GM19395 (cell line): Measurements from ENCODE around the gene TENM3.

Experiments used
- ATAC-seq: cut with Tn5 transposase; IDR thresholded peaks from one replicate; pipeline ENCODE4 v1.9.1; 2021; ENCODE audit warnings: mild to moderate bottlenecking, moderate library complexity; ENCODE audit not compliant: unreplicated experiment

Gene TENM3

DNA sequence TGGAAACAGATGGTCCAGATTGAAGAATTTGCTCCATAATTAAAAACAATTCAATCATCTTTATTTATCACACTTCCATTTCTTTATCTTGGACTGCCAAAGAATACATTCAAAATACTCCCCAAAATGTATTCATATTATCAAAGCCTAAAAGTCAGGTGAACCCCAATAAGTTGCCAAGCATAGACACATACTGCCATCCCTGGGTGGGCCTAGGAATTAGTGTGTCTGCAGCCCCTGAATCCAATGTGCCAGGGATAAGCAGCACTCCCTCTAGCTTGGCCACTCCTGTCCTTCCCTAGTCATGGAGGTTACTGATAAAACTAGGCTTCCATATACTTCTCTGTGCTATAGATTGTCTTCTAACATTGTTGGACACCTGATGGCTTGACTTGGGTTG, 199.9 kb downstream of the TENM3 start:
- ATAC-seq: no peak

DNA sequence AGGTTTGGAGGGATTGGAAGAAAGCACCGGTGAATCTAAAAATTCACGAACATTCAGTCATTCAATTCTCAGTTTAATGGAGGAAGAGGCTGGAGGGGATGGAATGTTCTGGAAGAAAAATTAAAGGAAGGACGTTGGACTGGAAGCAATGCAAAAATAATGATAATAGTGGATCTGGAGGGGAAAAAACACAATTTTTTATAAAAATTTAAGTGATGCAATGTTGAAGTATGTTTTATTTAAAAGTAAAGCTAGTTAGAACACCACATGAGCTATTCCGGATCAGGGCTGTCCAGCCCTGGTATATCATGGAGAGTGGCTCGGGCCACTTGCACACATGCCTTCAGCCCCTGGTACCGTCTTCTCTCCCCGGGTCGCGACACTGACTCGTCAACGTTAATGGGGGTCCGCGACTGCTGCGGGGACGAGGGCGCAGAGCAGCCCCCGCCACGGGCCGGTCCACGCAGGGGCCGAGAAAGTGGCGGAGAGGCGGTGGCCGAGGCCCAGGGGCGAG, 204.6 kb downstream of the TENM3 start:
- no peak for ATAC-seq

DNA sequence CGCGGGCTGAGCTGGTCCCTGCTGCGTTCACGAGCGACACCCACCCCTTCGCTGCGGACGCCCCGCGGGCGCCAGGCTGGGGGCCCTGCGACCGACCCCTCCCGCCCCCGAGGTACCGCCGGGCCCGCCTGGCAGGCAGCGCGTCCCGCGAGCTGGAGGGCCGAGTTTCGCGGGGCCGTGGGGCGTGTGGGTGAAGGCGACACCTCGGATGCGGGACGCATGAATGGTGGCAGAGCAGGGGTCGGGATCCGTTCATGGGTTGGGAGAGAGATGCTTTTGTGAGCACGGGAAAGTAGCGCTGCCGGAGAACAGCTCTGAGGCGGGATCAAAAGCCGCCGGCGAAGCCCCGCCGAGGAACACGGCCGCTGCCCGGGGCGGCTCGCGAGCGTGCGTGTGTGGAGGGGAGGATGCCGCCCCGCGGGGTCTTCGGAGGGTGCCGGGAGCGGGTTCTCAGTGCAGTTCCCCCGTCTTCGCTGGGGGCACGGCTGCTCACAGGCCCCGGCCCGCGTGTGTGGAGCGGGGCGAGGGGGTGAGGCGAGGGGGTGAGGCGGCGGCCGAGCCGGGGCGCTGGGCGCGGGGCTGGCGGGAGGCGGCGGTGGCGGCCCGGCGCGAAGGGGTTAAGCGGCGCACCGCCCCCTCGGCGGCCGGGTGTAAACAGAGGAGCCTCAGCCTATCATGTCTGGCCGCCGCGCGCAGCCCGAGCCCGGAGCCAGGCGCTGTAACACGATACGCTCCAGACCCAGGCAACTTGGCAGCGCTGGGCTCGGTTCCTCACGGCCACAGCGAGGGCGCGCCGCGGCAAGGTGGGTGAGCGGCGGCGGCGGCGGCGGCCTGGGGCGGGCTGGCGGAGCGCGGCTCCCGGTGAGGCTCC, 205.3 kb downstream of the TENM3 start:
- ATAC-seq: peak; percentile 91

DNA sequence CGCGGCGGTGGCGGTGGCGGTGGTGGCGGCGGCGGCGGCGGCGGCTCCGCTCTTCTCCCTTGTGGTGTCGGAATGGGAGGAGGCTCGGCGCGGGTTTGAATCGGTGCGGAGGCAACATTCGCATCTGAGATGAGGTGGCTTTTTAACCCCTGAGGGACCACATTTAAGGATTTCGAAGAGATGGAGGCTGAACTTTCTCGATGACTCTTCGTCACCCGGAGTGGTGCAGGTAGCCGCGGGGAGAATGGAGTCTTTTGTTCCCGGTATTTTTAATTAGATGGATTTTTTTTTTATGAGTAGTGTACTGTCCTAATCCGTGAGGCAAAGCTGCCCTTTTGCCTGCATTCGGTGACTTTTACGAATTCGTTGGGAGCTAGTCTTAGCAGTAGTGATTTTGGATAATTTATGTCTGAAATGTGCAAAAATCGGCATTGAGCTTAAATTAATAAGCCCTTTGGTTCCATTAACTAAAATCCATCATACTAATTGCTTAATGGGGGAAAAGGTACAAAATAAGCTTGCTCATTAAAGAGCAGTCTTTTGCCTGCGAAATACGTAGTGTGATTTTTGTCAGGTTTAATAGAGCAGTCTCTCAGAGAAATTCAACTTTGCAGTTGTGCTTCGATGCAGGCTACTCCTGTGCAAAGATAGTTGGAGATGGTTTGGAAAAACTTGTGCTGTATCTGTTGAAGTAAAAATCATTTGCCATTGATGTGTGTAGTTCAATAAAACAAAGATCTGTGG, 206.2 kb downstream of the TENM3 start:
- ATAC-seq: no peak

DNA sequence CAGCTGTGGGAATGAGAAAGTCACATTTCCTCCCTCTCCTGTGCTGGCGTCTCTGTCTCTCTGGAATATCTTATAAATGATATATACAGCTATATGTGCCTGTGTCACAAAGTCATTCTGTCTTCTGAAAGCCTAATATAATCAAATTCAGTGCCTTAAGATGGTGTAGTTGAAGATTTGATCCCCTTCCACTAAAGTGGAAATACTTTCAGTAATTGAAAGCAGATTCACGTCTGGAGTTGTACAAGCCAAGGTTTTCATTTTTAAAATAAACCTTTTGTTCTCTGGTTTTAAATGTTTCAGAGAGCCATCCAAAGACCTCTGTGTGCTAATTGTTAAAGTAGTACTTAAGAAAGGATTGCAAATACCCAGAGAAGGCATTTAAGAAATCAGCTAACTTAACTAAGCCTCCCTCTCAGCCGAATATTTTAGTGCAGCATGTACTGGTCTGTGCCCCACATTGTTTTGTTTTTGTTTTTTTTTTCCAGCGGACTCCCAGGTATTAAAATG, 206.8 kb downstream of the TENM3 start:
- no peak for ATAC-seq

DNA sequence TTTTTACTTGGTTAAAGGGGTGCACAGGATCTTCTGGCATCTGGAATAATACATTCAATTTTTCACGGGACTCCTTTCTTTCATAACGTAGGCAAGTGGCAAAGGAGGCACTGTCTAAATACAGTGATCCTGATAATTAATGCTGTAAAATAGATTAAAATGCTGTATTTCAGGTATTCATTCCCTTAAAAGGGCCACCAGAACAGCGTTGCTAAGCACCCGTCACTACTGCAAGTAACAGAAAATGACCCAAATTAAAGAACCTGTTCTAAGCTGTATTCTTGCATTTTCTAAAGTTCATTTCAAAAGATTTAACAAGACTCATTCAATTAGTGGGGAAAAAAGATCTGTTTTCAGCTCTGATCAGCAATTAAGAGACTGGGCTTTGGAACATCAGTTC, 208.2 kb downstream of the TENM3 start:
- no peak for ATAC-seq

DNA sequence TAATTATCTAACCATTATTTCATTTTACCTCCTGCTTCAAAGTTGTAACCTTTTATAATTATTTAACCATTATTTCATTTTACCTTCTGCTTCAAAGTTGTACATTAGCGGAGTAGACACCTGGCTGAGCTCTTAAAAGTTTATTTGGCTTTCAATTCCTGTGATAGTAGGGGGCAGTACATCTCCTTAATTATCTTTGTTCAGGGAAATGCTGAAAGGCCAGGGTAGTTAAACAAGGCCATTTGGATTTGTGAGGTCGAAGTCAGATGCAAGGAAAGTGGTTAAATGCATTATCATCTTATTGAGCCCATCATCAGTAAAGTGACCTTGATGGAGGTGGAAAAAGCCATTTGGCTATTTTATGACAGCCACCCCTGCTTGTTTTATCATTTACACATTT, 210.6 kb downstream of the TENM3 start:
- ATAC-seq: no peak

DNA sequence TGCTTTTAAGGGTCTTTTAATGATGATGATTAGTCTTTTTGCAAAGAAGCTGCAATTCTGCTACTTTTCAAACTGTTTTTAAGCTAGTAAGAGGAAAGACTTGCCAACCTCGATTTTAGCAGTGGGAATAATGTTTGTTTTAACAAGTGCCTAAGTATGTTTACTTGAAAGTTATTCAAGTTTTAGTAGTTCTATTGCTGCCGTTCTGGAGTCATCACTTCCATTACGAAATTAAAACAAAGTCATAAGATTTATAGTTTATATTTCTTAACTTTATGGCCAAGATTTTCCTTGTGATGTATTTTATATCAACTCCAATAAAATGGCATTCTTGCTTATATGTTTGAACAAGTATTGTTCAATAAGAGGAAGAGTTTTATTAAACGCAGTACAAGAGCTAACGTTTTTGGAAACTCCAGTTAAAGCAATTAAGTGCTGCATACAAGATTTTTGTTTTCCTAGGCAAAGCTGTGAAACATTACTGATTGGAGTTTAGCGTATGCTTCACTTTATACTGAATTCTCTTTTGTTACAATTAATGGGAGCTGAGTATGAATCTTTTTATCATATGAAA, 211.3 kb downstream of the TENM3 start:
- ATAC-seq: no peak

DNA sequence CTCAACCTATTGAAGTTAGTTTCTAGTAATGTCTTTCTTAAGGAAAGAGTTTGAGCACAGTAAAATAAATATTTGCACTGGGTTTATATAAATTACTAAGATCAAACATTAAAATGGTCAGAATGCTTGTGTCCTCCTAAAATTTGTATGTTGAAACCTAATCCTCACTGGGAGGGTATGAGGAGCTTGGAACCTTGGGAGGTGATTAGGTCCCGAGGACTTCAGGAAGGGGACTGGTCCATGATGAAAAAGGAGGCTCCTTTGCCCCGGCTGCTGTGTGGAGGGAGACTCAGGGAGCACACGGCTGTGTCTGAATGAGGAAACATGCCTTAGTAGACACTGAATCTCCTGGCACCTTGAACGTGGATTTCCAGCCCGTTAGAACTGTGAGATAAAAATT, 221.9 kb downstream of the TENM3 start:
- ATAC-seq: no peak

DNA sequence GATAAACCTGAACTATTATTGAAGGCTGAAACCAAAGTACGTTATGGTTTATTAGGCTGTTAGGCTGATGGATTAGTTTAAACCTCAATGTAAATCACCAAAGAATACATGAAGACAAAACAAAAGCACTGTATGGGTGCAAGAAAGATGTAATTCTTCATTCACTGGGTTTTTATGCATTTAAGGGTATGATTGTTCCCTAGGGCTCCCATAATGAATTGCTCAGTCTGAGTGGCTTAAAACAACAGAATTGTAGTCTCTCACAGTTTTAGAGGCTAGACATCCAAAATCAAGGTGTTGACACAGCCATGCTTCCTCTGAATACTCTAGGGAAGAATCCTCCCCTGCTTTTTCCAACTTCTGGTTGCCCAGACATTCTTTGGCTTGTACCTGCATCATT, 222.8 kb downstream of the TENM3 start:
- ATAC-seq: no peak

DNA sequence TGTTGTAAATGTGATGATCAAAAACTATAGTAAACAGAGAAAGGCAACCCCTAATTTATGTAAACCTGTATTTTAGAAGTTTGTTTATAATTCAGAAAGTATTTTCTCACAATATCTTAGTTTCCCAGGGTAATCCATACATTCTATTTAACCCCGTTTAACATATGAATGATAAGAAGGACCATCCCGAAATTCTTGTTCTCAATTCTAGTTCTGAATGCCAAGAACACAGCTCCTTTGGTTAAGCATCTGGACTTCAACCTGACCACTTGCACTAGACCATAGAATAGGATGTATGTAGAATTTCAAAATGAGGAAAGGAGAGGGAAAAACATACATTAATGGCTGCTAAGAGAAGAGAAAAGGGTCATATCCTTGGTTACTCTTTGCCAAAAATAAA, 227.0 kb downstream of the TENM3 start:
- no peak for ATAC-seq

DNA sequence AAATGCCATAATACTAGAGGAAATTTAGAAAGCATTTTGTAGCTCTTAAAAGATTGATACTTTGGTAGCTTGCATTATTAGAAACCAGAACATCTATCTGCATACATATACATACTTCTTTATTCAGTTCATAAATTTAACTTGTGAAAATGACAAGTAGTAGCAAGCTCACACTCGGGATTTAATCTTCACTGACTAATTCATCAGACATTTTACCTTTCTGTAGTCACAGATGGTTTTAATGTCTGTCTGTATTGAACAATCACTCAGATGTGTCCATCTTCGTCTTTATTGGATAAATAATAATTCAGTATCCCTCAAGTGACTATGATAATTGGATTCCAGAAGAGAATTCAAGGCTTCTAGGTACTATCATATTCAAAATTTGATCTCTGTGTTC, 232.3 kb downstream of the TENM3 start:
- ATAC-seq: no peak

DNA sequence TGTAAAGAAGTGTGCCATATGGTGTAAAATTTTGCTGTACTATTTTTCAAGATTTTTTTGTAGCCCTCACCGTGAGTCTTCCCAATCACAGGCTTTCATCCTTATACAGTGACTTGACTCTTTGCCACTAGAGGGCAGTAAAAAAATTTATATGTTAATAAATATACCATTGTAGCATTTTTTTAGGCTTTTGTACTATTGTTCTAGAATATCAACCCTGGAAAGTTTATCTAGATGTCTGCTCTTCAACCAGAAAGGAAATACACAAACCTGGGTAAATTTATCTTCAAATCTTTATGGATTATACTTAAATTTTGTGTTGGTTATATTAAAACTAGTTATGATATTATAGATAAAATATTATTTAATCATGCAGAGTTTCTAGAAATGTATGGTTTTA, 235.3 kb downstream of the TENM3 start:
- peak; percentile 92 for ATAC-seq

DNA sequence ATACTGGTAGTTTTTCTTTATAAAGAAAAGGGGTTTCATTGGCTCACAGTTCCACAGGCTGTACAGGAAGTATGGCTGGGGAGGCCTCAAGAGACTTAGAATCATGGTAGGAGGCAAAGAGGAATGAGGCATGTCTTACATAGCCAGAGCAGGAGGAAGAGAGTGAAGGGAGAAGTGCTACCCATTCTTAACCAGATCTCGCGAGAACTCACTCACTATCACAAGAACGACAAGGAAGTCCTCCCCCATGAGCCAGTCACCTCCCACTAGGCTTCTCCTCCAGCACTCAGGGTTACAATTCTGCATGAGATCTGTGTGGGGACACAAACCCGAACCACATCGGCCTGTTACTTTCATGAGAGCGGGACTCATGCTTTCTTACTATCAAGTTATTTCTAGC, 240.5 kb downstream of the TENM3 start:
- no peak for ATAC-seq

DNA sequence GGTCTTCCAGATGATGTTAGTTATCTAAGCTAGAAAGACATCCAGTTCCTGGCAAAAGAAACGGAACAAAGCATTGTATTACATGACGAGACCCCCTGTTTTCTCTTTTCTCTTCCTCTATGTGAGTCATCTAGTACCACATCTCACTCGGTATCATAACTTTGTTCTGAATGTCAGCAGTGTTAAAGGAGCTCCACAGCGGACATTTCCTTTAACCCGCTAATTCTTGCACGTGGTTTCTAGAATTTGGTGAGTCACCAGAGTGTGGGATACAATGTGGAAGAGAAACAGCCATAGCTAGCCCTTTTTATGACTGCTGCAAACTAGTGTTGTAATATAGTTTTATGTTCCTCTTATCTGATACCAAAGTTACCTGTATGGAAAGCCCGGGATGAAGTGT, 243.7 kb downstream of the TENM3 start:
- ATAC-seq: no peak

DNA sequence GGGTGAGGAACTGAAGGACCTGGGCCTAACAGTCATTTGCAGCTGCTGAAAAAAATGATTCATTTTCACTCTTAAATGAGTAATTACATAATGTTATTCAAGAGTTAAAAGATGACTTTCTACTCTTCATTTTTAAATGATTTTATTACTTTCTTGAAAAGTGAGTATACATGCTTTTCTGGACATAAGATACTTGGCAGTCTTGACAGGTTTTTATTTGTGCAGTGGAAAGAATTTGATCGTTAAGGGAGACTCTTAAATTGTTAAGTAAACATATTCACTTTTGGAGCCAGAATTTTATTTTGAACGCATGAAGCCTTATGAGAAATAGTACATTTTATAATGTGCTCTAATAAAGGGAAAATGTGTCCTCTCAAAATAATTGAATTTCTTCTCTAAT, 245.7 kb downstream of the TENM3 start:
- ATAC-seq: no peak

DNA sequence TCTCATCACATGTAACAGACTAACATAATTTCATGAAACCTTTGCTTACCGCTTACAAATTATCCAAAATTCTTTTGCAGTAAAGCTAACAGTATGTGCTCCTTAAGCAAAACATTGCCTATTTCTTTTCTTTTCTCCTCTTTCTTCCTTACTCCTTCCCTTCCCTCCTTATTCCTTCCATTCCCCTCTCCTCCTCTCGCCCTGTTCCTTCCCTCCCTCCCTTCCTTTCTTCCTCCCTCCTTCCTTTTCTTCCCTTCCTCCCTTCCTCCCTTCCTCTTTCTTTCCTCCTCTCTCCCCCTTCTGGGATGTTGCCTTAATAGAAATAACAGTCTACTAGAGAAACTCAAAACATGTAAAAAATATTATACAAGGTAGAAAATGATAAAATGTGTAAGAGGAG, 246.4 kb downstream of the TENM3 start:
- ATAC-seq: no peak

DNA sequence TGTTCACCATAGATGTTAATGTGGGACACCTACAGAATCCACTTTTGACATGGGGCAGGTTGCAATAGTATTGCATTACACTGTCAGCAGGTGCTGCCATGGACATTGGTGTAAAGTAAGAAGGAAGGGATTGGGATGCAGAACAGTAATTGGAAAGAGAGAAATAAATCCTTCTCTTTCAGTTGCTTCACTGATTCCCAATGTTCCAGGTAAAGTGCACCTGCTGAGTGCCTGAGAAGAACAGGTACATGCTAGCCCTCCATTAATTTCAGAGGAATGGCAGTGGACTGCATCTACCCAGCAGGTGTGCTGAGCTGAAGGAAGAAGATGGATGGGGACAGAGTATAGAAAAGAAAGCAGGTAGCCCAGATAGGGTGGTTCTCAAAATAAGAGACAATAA, 248.5 kb downstream of the TENM3 start:
- no peak for ATAC-seq

DNA sequence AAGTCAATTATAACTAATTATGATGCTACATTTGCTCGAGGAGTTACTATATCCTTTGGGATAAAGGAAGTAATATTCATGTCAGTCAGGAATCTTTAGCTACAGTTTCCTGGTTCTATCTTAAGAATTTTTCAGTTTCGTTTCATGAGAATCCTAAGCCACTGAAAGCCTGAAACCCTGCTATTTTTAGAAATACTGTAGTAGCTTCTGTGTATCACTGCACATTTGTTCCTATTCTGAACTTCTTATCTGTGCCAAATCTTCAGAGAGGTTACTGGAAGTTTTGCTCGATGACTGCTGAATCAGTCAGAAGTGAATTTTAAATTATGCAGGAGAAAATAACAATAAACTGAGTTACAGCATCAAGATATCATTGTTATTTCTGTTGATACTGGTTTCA, 249.2 kb downstream of the TENM3 start:
- ATAC-seq: peak; percentile 72

DNA sequence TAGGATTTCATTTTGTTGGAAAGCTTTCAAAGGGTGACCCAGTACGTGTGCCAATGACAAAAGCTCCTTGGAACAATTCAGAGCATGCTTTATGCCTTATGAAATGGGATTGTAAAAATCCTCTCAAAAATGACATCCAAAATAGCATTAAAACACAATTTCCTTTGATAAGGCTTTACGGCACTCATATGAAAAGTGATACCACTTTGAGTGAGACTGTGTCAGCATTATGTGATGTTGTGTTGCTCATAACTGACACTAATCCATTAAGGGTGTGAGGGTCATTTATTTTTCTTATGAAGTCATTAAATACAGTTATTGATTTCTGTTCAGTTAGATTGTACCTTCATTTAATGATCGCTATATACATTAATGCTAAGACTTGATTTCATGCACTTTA, 250.2 kb downstream of the TENM3 start:
- no peak for ATAC-seq

DNA sequence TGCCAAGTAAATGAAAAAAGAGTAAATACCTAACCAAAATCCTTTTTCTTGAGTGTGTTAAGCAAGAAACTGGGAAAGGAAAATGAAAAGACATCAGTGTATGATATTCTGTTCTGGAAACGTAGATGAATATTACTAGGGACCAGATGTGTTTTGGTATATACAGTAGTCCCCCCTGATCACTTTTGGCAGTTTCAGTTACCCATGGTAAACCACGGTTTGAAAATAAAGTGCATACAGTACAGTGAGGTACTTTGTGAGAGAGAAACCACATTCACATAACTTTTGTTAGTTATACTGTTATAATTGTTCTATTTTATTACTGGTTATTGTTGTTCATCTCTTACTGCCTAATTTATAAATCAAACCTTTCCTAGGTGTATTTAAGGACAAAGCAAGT, 250.9 kb downstream of the TENM3 start:
- peak; percentile 66 for ATAC-seq

DNA sequence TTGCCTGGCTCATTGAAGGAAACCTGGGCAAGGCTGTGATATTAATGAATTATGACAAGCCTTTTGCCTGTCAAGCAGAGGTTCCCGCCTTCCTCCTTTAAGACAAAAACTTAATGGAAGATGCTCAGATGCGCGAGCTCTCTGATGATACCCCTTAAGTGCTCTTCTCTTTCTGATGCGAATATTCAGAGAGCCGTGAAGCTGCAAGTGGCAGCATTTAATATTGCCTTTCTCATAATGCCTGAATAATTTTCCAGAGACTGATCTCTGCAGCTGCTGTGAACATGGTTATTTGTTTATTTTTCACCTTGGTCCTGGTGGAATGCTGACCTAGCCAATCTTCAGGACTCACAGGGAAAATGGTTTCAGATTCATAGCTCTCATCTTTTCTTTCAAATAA, 251.8 kb downstream of the TENM3 start:
- no peak for ATAC-seq
